ENCODE data around the gene FAM221B.

GRCh38 chr9:35834260-35835215 lies 6.0 kb upstream of the FAM221B start:
- TF ChIP-seq FOXM1 (IDR thresholded peaks at IDR 0.05; ENCODE audit: borderline replicate concordance) (no peak), HDGF (IDR thresholded peaks at IDR 0.05; ENCODE audit: borderline replicate concordance) (no peak), SP1 (IDR thresholded peaks at IDR 0.05) (no peak), TARDBP (IDR thresholded peaks at IDR 0.05) (no peak), BHLHE40 (IDR thresholded peaks at IDR 0.05; ENCODE audit: borderline replicate concordance) (no peak), ELF4 (IDR thresholded peaks at IDR 0.05) (no peak), PKNOX1 (IDR thresholded peaks at IDR 0.05) (no peak)

Measured in HEK293T (cell line).